Fibroblast of lung (primary cell): ENCODE measurements around the gene PTPN5. TPM values are rescaled to one million over a fixed set of nuclear protein-coding genes. Genes with fewer than 3 reads are reported as not detected.
A peak's percentile ranks its signal among the peaks of the same experiment; 100 is the strongest.

ENCODE experiments used
- DNase-seq, 2 donors: peaks; one replicate each; pipeline versions ENCODE4 v3.0.0 to v3.0.0-alpha.2; 2010; ENCODE audit warnings: low read depth in 2 of 2
- H2AFZ ChIP-seq: 2 replicates; pipeline ENCODE4 v1.5.1; 2012; ENCODE audit warnings: low read length, control low read depth, inconsistent platforms
- H3K27ac ChIP-seq: 2 replicates; pipeline ENCODE4 v1.5.1; 2011; ENCODE audit warnings: low read length, control low read depth; ENCODE audit not compliant: insufficient read depth
- H3K27me3 ChIP-seq: 2 replicates; pipeline ENCODE4 v1.5.1; 2011; ENCODE audit warnings: mild to moderate bottlenecking, low read length; ENCODE audit not compliant: control insufficient read depth, insufficient read depth
- H3K36me3 ChIP-seq: 2 replicates; pipeline ENCODE4 v1.5.1; 2011; ENCODE audit warnings: low read length; ENCODE audit not compliant: control insufficient read depth, insufficient read depth
- H3K4me1 ChIP-seq: 2 replicates; pipeline ENCODE4 v1.5.1; 2011; ENCODE audit warnings: low read length; ENCODE audit not compliant: control insufficient read depth, insufficient read depth; ENCODE audit errors: extremely low read depth
- H3K4me2 ChIP-seq: 2 replicates; pipeline ENCODE4 v1.5.1; 2011; ENCODE audit warnings: low read length, control low read depth; ENCODE audit not compliant: insufficient read depth; ENCODE audit errors: extremely low read depth
- H3K4me3 ChIP-seq, 4 experiments: fragments of 200-600 bp in 1 of 4; sonication (generic) in 1 of 4; replicated peaks in 1 of 4; 2 replicates each; pipeline ENCODE4 v1.5.1; 2011 to 2016; ENCODE audit warnings: low read length in 4 of 4, low read depth in 3 of 4, mild to moderate bottlenecking in 3 of 4, control low read depth in 2 of 4, inconsistent platforms in 1 of 4, mixed read lengths in 1 of 4; ENCODE audit not compliant: insufficient read depth in 1 of 4; ENCODE audit errors: control extremely low read depth in 1 of 4
- H3K79me2 ChIP-seq: 2 replicates; pipeline ENCODE4 v1.5.1; 2012; ENCODE audit warnings: mild to moderate bottlenecking, low read length, inconsistent platforms; ENCODE audit not compliant: control insufficient read depth, insufficient read depth
- H3K9ac ChIP-seq: 2 replicates; pipeline ENCODE4 v1.5.1; 2011; ENCODE audit warnings: mild to moderate bottlenecking, low read length, control low read depth; ENCODE audit not compliant: insufficient read depth
- H3K9me3 ChIP-seq: 2 replicates; pipeline ENCODE4 v1.5.1; 2012; ENCODE audit warnings: low read depth, low read length; ENCODE audit not compliant: control insufficient read depth, insufficient read depth
- H4K20me1 ChIP-seq: 2 replicates; pipeline ENCODE4 v1.5.1; 2011; ENCODE audit warnings: low read length; ENCODE audit not compliant: control insufficient read depth, insufficient read depth; ENCODE audit errors: extremely low read depth
- CTCF ChIP-seq, 2 donors: IDR thresholded peaks in 1 of 2; conservative IDR thresholded peaks in 1 of 2; 1 replicate in 1 of 2; 2 replicates in 1 of 2; pipeline ENCODE4 v1.5.1; 2011 to 2012; ENCODE audit warnings: low read length in 2 of 2, control low read depth in 1 of 2, inconsistent platforms in 1 of 2, low read depth in 1 of 2, mild to moderate bottlenecking in 1 of 2
- EZH2 ChIP-seq: IDR thresholded peaks from 2 replicates; pipeline ENCODE4 v1.5.1; 2012; ENCODE audit warnings: low read length, control low read depth, mild to moderate bottlenecking; ENCODE audit errors: missing control alignments
- polyA plus RNA-seq, 2 donors: library from polyadenylated mRNA; depleted of rRNA in 1 of 2; stranded (reverse) in 1 of 2; unstranded in 1 of 2; fragments of >200 nt; gene quantifications; 2 replicates each; pipeline ENCODE4 v1.2.1, GENCODE V29; 2011 to 2012; ENCODE audit warnings: missing spikeins in 1 of 2
- total RNA-seq: library from RNA; depleted of rRNA; stranded (reverse); fragments of >200 nt; gene quantifications from 2 replicates; pipeline ENCODE4 v1.2.1, GENCODE V29; 2014

Gene PTPN5
- total and polyA plus RNA-seq, 2 donors (not counting 1 experiment from before 2014, with no cell fraction given), result not detected

DNA sequence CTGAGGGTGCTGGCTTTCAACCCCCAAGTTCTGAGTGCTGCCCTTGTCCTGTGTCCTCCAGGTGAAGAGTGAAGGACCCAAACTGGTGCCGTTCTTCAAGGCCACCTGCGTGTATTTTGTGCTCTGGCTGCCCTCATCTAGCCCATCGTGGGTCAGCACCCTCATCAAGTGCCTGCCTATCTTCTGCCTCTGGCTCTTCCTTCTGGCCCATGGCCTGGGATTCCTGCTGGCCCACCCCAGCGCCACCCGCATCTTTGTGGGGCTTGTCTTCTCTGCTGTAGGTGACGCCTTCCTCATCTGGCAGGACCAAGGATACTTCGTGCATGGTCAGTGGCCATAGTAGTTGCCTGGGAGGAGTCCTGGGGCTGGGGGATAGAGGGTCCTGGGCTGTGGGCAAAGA, 90.7 kb downstream of the PTPN5 start:
- Histone ChIP-seq H3K27ac (no peak overlapping the region), H3K9ac (no peak overlapping the region), H3K4me3 (no peak overlapping the region), H3K9me3 (no peaks in the 10 kb centered on the region), H3K4me1 (no peaks in the 10 kb centered on the region), H3K36me3 (no peaks in the 10 kb centered on the region), H3K4me2 (no peak overlapping the region), H3K27me3 (peaks cover 21% of the 10 kb centered on the region), H3K79me2 (no peaks in the 10 kb centered on the region), H2AFZ (no peak overlapping the region), H4K20me1 (no peaks in the 10 kb centered on the region)
- DNase-seq, result no peak
- TF ChIP-seq CTCF (conservative IDR thresholded peaks at IDR 0.05 in 1 of 2, IDR thresholded peaks at IDR 0.05 in 1 of 2; ENCODE audit: low read depth in 1 of 2, low read length in 2 of 2) (no peak), EZH2 (no peak)

DNA sequence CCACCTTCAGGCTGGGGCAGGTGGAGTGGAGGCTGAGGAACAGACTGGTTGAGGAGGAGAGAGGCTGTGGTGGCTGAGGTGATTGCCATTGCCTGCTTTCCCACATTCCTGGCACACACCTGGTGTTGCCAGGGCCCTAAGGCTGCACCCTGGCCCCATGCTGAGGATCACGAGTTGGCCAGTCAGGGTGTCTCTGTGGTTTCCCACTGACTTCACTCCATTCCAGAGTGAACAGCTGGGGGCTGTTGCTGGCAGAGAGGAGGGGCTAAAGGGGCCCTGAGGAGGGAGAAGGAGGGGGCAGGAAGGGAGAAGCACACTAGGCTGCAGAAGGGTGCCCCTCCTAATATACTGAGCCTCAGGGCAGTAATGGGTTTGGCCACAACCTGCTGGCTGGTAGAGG, 91.2 kb downstream of the PTPN5 start:
- no peak overlapping the region for H3K27ac ChIP-seq
- no peak overlapping the region for H3K4me3 ChIP-seq
- TF ChIP-seq EZH2, result no peak
- TF ChIP-seq CTCF (conservative IDR thresholded peaks at IDR 0.05 in 1 of 2, IDR thresholded peaks at IDR 0.05 in 1 of 2; ENCODE audit: low read depth in 1 of 2, low read length in 2 of 2), result no peak
- no peaks in the 10 kb centered on the region for H4K20me1 ChIP-seq
- H2AFZ ChIP-seq, result no peak overlapping the region
- peaks cover 16% of the 10 kb centered on the region for H3K27me3 ChIP-seq
- no peak for DNase-seq
- no peaks in the 10 kb centered on the region for H3K4me1 ChIP-seq
- no peak overlapping the region for H3K9ac ChIP-seq
- H3K4me2 ChIP-seq, result no peak overlapping the region
- no peaks in the 10 kb centered on the region for H3K9me3 ChIP-seq
- H3K36me3 ChIP-seq, result no peaks in the 10 kb centered on the region
- H3K79me2 ChIP-seq, result no peaks in the 10 kb centered on the region

DNA sequence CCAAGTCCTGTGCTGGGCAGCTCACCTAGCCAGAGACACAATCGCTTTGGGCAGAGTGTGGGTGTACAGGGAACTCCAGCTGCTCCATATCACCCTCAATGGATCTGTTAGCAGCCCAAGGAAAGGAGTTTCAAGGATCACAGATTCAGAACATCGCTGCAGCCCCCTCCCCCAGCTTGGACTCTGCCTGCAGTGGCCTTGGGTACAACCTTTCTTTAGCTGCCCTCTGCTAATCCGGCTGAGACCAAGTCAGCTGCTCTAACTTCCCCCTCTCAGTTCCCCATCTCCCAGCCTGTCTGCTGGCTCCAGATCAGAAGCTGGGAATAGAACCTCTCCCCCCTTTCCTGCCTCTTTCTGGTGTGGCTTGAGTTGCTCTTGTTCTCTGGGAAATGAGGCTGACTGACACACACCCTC, 91.7 kb downstream of the PTPN5 start:
- no peak overlapping the region for H2AFZ ChIP-seq
- no peaks in the 10 kb centered on the region for H3K4me1 ChIP-seq
- no peaks in the 10 kb centered on the region for H3K36me3 ChIP-seq
- H3K79me2 ChIP-seq, result no peaks in the 10 kb centered on the region
- TF ChIP-seq EZH2 (peak; percentile 35), CTCF (conservative IDR thresholded peaks at IDR 0.05 in 1 of 2, IDR thresholded peaks at IDR 0.05 in 1 of 2; ENCODE audit: low read depth in 1 of 2, low read length in 2 of 2) (no peak)
- no peaks in the 10 kb centered on the region for H4K20me1 ChIP-seq
- no peak overlapping the region for H3K4me2 ChIP-seq
- peaks cover 11% of the 10 kb centered on the region for H3K27me3 ChIP-seq
- DNase-seq, result no peak
- no peak overlapping the region for H3K9ac ChIP-seq
- H3K9me3 ChIP-seq, result no peaks in the 10 kb centered on the region
- H3K4me3 ChIP-seq, result peak overlapping the region in 1 of 4 experiments; percentile 61
- H3K27ac ChIP-seq, result no peak overlapping the region
